HG03025 (cell line): ENCODE results near the gene SERPINB1.

ENCODE experiments used
- ATAC-seq: cut with Tn5 transposase; IDR thresholded peaks from one replicate; pipeline ENCODE4 v1.9.1; 2021; ENCODE audit warnings: mild to moderate bottlenecking, moderate library complexity; ENCODE audit not compliant: unreplicated experiment, low FRiP score

Gene SERPINB1

DNA sequence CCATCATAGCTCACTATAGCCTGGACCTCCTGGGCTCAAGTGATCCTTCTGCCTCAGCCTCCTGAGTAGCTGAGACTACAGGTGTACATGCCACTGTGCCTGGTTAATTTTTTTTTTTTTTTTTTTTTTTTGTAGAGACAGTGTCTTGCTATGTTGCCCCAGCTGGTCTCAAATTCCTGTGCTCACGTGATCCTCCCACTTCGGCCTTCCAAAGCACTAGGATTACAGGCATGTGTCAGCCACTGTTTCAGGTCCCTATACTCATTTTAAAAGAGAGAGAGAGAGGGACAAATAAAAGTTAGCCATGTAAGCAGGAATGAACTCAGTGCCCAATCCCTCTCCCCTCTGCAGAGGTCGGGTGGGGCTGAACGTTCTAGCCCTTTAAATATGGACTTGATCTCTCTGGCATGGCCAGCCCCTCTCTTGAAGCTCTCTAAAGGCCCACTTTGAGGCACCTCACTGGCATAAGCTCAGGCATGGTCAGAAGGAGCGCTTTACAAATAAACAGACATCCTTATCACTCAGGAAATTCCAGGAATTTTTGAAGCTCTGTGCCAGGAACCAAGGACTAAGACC is 9.0 kb upstream of the SERPINB1 start:
- ATAC-seq = no peak

DNA sequence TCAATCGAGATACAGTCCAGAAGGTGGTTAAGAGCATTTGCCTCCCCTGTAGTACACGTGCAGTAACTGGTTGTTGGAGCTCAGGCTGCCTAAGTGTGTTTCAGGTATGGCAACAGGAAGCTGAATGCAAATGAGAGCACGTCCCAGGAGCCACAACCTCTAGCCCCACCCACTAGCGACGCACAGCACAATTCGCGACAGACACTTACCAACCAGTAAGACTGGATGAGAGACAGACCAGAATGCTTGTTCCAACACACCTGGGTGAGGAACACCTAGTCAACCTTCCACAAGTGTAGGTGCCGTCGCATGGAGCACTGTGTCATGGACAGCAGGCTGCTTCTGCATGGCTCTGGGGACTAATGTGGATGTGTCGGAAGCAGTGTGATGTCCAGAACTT is 7.2 kb upstream of the SERPINB1 start:
- no peak for ATAC-seq

DNA sequence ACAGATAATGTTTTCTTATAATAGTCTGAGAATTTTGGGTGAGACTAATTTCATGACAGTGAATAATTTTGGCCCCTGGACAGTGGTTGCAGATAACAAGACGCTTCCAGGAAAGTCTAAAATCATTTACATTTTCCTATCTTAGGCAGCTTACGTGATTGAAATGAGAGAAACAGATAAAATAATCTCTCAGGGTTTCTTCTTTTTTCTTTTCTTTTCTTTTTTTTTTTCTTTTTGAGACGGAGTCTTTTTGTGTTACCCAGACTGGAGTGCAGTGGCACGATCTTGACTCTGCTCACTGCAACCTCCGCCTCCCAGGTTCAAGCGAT is 4.2 kb upstream of the SERPINB1 start:
- ATAC-seq = no peak

DNA sequence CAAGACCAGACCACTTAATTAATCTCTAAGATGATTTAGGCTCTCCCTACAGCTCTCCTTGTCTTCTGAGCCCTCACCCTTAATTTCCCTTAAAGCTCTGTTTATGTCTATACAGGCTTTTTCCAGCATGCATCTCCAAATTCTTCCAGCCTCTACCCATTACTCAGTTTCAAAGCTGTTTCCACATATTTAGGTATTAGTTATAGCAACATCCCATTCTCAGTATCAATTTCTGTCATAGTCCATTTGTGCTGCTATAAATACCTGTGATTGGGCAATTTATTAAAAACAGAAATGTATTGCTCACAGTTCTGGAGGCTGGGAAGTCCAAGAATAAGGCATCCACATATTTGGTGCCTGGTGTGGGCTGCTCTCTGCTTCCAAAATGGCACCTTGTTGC is 2.3 kb upstream of the SERPINB1 start:
- ATAC-seq = no peak

DNA sequence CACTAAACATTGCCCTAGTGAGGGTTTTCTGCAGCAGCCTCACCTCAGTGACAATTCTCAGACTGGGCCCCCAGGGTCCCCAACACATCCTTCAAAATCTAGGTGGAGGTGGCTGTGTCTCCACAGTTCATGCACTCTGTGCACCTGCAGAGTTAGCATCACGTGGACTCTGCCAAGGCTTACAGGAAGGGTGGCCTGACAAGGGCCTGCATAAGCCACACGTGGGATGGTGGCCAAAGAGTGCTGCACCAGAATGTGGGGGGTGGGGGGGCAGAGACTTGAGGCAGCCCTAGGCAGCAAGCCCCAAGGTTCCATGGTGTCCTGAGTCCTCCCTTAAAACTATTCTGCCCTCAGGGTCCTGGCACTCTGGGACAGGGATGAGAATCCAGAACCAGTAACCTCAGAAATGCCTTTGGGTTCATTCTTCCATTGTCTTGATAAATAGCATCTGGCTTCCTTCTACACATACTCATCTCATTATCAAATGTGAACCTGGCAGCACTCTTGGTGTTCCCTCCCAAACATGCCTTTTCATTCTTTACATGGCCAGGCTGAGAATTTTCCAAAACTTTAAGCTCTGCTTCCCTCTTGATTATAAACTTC is 1.6 kb upstream of the SERPINB1 start:
- no peak for ATAC-seq

DNA sequence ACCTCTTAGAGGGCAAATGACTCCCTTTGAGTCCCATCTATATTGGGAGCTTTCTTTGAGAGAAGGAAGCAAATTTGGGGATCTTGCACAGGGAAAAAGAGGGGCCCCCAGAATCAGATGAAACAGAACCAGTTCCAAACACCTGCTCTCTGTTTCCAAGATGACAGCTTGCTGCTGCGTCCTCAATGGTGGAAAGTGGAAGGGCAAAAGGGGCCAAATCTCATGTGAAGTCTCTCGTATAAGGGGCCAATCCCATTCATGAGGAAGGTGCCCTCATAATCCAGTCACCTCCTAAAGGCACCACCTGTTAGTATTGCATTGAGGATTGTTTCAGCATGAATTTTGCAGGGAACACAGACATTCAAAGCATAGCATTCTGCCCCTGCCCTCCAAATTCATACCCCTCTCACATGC is 483 bp upstream of the SERPINB1 start:
- ATAC-seq = no peak

DNA sequence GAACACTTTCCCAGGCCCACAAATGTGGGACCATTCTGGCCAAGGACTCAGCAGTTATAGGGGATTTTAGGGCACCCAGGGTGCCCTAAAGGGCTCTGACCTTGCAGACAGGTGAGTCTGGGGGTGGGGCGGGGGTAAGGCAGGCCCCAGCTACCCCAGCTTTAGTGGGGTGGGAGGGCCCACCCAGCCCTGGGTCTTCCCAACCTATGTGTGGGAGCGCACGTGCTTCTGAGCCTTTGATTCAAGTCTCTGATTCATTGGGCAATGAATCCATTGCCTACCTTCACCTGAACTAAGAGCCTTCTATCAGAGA is 958 bp downstream of the SERPINB1 start:
- ATAC-seq = no peak

DNA sequence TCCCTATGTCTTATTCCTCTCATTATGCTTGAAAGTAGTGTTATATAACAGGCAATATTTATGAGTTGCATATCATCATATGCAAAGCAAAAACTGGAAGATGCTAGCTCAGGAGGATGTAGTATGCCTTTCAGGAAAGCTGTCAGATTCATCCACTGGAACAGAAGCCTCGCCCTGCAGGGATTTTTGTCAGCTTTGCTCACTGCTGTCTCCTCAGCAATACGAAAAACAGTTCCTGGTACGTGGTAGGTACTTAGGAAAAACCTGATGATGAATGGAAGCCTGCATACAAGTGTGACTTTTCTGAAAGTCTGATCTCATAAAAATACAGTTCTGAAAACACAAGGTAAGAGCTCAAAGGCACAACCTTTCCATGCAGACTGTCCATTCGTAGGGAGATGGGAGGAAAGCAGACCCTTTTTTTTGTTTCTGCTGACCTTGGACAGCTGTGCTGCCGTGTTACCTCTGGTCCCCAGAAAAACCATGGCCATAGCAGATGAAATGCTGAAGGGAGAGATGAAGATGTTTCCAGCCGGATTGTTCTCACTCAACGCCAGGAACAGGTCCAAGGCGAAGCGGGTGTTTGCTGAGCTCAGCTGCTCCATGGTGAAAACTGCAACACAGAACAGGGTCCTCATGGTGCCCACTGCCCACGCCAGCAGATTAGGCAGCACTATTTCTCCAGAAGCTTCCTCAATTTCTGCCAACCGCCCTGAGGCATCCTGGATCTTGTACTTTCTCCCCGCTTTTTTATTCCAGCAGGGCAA is 1.5 kb downstream of the SERPINB1 start:
- ATAC-seq = no peak

DNA sequence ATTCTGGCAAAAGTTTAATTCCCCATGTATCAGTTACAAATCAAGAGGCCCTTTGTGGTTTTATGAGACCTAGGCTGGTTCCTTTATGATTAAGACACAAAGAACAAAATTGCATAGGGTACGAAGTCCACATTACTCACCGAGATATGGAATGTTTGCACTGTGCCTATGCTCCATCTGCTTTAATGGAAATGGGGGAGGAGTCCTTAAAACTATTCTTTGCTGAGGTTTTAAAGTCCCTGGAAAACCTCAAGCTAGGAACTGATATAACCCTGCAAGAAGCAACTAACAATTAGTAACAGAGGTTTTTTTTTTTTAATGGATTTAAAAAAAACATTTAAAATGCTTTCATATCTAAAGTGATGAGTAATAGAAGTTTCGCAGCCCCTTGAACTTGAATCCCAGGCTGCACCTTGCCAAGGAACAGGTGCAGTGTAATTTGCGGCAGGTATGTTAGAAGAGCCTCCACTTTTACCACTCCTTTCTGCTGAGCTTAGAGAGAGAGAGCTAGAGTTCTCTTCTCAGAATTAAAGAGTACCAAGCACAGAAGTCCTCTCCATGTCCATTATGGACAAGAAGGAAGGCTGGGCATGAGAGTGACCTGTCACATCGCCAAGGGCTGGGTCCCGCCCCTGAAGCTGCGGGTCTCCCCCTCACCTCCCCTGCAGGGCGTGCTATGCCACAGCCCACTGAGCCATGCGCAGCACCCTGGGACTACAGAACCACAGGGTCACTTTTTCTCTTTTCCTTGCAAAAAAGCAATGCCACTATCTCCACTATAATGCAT is 2.3 kb downstream of the SERPINB1 start:
- no peak for ATAC-seq

DNA sequence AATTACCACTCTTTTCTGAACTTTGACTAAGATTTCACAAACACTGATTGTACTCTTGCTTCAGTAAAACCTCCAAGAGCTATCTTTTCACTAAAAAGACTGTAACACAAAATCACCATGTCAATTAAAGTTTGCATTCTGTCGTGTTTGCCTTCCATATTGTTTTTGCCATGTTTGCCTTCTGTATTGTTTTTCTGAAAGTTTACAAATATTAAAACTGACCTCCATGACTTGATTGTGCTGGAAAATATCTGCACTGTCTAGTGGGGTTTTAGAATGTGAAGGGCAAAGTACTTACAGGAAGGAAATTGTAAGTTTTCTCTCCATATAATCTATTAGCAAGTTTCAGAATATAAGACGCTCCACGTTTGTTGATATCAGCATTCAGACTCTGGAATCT is 3.4 kb downstream of the SERPINB1 start:
- ATAC-seq = no peak

DNA sequence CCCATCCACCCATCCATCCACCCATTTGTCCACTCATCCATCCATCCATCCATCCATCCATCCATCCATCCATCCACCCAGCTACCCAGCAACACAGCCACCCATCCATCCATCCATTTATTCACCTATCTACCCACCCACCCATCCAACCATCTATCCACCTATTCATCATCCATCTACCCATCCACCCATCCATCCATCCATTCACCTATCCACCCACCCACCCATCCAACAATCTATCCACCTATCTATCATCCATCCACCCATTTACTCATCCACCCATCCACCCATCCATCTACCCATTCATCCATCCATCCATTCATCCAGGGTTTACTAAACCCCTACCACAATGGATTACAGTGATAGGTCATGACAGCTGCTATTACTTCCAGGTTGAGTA is 7.4 kb downstream of the SERPINB1 start:
- ATAC-seq = no peak

DNA sequence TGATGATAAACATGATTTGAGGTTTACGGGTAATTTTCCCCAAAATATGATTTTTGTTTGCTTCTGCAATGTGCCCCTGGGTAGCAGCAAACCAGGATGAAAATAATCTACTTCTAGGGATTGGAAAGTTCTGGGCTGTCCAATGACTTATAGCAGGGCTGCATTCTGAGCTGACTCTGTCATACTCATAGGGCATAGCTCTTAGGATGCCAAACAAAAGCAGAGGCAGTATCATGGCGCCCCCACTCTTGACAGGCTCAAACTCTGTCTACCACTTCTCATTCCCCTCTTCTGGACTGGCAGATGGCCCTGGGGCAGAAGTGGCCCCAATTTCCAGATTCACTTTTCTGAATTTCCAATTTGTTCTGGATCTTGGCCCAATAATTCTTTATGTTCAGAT is 10.3 kb downstream of the SERPINB1 start:
- ATAC-seq = no peak

DNA sequence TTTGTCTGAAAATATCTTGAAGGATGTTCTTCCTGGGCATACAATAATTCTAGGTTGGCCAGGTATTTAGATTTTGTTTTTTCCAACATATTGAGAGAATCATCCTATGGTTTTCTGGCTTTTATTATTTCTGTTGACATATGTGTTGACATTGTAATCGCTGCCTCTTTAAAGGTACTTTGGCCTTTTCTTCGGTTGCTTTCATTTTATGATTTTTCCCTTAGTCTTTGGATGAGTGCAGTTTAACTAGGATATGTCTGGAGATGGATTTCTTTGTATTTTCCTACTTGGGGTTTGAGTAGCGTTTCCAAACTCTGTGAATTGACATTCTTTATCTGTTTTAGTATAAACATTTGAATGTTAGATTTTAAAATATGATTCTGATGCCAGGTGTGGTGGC is 11.5 kb downstream of the SERPINB1 start:
- ATAC-seq = no peak

DNA sequence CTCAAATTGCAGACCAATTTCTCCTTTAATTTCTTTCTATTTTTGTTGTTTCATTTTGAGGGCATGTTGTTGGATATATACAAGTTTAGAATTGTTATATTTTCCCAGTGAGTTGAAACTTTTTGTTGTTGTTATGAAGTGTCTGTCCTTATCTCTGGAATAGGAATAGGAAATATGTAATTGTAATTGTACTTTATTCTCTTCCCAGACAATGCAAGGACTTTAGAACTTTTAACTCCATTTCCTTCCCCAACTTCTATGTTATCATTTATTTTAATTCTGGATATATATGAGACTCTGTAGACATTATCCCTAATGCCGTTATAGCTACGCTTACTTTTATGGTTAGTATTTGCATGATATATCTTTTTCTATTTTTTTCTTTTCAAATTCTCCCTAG is 12.4 kb downstream of the SERPINB1 start:
- no peak for ATAC-seq

DNA sequence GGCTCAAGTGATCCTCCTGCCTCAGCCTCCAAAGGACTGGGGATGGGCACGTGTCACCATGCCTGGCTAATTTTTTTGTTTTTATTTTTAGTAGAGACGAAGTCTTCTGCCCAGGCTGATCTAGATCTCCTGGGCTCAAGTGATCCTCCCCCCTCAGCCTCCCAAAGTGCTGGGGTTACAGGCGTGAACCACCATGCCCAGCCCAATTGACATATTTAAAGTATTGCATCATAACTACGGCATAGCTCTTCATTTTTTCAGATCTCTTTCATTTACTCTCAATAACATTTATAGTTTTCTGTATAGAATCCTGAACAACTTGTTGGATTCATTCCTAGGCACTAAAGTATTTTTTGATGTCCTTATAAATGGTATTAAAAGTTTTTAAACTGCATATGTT is 13.0 kb downstream of the SERPINB1 start:
- ATAC-seq = no peak

DNA sequence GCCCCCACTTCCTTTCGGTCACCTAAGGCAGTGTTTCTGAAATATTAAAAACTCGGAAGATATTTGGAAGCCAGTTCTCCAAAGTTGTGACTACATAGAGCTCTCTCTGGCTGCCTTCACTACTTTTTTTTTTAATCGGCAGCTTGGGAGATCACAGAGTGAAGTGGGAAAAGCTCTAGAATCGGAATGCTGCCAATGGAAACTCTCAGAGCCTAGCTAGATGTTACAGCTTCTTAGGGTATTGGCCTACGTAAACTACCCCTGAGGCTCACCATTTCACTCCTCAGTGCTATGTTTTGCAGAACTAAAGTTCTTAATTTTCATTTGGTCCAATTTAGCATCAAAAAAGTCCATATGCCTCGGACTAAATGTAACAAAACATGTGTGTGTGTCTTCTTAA is 14.5 kb downstream of the SERPINB1 start:
- ATAC-seq = no peak

DNA sequence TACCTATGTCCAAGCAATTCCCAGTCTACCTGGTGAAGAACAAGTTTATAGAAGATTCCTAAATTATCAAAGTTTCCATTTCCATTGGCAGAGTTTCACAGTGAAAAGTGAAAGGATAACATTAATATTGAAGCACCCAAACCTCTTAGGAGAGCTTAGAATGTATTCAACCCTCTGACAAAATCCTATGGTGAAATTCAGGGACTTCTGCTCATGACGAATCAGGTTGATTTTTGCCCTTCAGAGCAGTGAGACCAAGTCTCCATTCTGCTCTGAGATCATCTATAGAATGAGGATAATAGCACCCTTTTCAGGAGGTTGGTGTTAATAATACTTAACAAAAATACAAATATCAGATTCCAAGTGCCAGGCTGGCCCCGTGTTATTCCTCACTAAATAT is 15.5 kb downstream of the SERPINB1 start:
- ATAC-seq = no peak

DNA sequence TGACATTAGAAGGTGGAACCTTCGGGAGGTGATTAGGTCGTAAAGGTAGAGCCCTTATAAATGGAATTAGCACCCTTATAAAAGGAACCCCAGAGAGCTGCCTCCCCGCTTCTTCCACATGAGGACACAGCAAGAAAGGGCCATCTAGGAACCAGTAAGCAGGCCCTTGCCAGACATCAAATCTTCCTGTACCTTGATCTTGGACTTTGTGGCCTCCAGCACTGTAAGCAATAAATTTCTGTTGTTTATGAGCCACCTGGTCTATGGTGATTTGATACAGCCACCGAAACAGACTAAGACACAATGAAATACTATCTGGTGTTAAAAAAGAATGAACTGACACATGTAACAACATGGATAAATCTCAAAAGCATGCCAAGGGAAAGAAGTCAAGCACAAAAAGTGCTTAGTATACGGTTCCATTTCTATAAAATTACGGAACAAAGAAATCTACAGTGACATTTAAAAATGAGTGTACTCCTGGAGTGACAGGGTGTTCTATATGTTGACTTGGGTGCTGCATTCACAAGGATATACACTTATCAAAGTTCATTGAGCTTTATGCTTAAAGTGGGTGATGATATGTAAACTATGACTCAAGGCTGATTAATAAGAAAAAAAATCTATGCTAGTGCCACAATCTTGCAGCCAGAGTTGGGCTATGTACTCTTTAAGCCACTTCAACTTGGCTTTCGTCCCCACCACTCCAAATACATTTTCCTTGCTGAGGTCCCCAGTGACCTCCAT is 18.4 kb downstream of the SERPINB1 start:
- ATAC-seq = no peak

DNA sequence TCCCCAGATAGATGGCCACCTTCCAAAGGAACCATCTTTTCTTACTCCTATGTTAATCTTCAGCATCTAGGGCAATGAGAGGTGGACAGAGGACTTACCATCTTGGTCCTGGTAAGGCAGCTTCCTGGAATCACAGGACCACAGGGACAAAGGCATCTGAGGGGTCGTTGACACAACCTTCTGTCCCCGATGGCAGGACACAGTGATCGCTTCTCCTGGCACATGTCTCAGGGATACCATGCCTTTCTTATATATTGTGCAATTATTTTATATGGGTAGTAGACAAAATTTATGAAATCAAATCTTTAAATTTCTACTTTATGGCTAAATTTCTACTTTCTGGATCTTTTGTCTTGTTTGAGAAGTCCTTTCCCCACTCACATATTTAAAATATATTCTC is 20.1 kb downstream of the SERPINB1 start:
- no peak for ATAC-seq

DNA sequence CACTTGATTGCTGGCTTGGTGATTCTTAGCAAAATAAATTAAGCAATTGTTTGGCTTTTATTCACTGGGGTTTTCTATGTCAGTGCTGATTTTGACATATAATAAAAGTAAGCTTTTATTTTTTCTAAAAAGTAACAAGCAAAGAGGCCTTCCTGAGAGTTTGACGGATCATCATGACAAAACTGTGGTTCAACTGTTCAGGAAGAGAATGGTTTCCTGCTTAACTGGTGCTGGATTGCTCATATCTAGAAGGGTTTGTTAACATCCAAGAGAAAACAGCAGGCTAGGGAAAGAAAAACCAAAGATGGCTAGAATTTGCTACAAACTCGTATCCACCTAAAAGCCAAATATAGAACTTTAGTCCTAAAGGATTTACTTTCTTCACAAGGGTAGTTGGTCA is 21.2 kb downstream of the SERPINB1 start:
- no peak for ATAC-seq

DNA sequence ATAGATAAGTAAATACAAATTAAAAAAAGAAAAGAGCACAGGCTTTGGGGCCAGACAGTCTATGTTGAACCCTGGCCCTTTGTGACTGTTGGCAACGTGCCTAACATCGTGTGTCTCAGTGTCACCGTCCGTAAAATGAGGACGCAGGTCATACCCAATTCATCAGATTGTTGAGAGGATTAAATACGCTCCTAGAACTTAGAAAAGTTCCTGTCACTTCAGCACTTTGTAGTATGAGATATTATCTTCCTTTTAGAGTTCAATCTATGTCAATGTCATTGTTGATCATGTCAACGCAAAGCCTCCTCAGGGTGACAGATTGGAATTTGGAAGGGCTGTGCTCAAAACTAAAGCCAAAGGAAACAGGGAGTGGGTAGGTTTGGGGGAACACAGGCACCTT is 21.7 kb downstream of the SERPINB1 start:
- no peak for ATAC-seq
